ENCODE measurements around the gene LRRC45.

LRRC45 gene

DNA sequence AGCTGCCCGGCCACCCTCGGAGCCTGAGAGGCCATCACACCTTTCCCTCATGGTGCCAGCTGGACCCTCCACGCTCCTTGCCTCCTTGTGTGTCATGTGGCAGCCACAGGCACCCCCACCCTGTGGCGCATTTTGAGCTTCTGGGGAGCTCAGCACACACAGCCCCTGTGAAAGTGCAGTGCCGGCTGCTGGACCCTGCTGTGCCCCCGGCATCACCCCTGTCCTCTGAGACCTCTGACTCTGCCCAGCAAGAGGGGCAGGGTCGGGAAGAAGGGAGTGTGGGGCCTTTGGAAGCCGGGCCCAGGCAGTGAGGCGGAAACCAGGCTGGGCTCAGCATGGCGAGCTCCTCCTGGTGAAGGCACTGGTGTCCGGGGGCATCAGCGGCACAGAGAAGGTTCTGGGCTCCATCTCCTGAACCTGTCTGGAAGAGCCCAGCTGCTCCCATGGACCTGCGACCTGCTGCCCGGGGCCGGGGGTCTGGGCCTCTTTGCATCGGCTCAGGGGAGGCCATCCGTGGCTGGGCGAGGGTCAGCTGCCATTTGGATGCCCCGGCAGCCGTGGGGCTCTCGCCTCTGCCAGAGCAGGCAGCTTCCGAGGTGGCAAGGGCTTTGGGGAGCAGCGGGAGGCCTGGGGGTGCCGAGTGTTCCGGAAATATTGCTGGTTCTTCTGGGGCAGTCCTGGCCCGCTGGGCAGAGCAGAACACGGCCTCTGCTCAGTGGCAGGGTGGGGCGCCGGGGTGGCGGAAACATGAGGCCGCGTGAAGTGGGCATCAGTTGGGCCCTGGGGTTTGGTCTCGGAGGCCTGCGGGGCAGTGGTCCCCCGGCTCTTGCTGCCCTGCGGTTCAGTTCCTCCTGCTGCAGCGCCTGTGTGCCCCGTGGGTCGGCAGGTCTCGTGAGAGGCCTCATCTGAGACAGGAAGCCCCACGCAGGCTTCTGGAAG lies 18.3 kb upstream of the LRRC45 start:
- no peaks in the 10 kb centered on the region for H3K79me2 ChIP-seq
- no peaks in the 10 kb centered on the region for H3K36me3 ChIP-seq (ENCODE audit: control insufficient read depth, insufficient read depth, low read length)
- no peaks in the 10 kb centered on the region for H3K9me3 ChIP-seq (ENCODE audit: control insufficient read depth, low read length)
- no peak overlapping the region for H2AFZ ChIP-seq
- TF ChIP-seq CTCF (IDR thresholded peaks at IDR 0.05) = no peak
- no peak overlapping the region for H3K9ac ChIP-seq
- H3K27ac ChIP-seq = no peak overlapping the region
- no peak overlapping the region for H3K4me2 ChIP-seq (ENCODE audit: low read length)
- no peaks in the 10 kb centered on the region for H3K4me1 ChIP-seq
- no peaks in the 10 kb centered on the region for H3K27me3 ChIP-seq (ENCODE audit: control insufficient read depth, insufficient read depth, low read length)
- no peak overlapping the region for H3K4me3 ChIP-seq (ENCODE audit: low read depth, low read length)

DNA sequence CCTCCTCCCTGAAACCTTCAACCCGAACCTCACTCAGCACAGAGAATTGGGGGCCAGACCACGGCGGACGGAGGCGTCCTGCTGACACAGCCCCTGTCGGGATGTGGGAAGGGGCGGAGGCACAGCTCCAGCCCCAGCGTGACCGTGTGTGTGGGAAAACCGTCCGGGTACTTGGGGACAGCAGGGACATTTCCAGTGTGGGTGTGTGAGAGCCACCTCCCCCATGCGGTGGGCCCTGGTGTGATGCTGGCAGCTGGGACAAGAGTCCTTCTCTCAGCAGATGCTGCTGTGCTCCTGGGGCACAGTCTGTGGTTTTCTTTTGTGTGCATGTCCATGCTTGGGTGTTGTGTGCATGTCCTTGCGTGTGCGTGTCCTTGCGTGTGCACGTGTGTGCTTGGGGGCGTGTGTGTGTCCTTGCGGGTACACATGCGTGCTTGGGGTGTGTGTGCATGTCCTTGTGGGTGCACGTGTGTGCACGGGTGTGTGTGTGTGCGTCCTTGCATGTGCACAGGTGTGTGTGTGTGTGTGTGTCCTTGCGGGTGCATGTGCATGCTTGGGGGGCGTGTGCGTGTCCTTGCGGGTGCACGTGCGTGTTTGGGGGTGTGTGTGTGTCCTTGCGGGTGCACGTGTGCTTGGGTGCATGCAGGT lies 17.3 kb upstream of the LRRC45 start:
- Histone ChIP-seq H3K27me3 (ENCODE audit: control insufficient read depth, insufficient read depth, low read length) (no peaks in the 10 kb centered on the region), H2AFZ (no peak overlapping the region), H3K9ac (no peak overlapping the region), H3K9me3 (ENCODE audit: control insufficient read depth, low read length) (no peaks in the 10 kb centered on the region), H3K4me2 (ENCODE audit: low read length) (no peak overlapping the region), H3K4me1 (no peaks in the 10 kb centered on the region), H3K4me3 (ENCODE audit: low read depth, low read length) (no peak overlapping the region), H3K27ac (no peak overlapping the region), H3K79me2 (no peaks in the 10 kb centered on the region), H3K36me3 (ENCODE audit: control insufficient read depth, insufficient read depth, low read length) (no peaks in the 10 kb centered on the region)
- no peak for TF ChIP-seq CTCF (IDR thresholded peaks at IDR 0.05)

DNA sequence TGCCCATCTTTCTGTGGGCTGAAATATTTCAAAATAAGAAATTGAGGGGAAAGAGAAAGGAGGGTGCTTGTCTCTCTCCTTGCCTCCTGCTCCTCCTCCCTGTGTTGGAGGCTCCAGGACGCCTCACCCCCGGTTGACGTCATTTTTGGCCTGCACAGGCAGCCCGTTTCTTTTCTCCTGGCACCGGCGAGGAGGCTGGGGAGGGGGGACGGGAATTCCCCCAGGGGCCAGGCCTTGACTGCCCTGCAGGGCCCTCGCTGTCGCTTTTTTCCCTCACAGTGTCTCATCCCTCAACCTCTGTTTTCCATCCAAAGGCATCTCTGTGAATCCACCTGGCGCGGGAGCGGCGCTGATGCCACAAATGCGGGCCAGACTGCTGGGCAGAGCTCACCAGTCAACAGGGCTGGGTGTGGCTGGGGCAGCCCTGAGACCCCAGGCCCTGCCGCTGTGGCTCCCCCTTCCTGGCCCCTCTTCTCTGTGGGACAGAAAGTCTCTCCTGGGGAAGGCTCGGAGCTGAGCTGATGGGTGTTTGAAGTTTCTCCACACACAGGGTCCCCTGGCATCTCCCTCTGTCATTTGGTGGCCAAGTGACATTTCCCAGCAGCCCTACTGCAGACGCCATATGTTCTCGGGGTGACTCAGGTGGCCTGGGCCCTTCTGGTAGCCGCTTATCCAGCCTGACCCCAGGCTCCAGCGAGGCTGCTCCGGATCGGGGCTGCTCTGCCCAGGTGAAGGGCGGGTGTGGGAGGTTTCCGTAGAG lies 16.5 kb upstream of the LRRC45 start:
- Histone ChIP-seq H3K27ac (no peak overlapping the region), H3K36me3 (ENCODE audit: control insufficient read depth, insufficient read depth, low read length) (no peaks in the 10 kb centered on the region), H3K9me3 (ENCODE audit: control insufficient read depth, low read length) (no peaks in the 10 kb centered on the region), H2AFZ (no peak overlapping the region), H3K27me3 (ENCODE audit: control insufficient read depth, insufficient read depth, low read length) (no peaks in the 10 kb centered on the region), H3K4me2 (ENCODE audit: low read length) (no peak overlapping the region), H3K4me3 (ENCODE audit: low read depth, low read length) (no peak overlapping the region), H3K79me2 (no peaks in the 10 kb centered on the region), H3K9ac (no peak overlapping the region), H3K4me1 (no peaks in the 10 kb centered on the region)
- TF ChIP-seq CTCF (IDR thresholded peaks at IDR 0.05) = no peak

DNA sequence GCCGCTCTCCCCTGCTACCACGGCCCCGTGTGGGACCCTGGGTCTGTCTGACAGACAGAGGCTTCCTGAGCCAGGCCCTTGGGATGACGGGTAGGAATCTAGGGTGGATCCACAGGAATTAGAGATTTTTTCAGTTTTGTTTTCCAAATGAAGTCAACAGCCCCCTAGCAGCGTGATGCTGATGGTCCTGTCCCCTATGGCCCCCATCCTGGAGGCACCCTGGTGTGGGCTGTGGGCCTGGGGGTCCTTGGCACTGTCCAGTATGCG lies 15.9 kb upstream of the LRRC45 start:
- H2AFZ ChIP-seq = no peak overlapping the region
- no peak overlapping the region for H3K9ac ChIP-seq
- no peak overlapping the region for H3K27ac ChIP-seq
- no peak for TF ChIP-seq CTCF (IDR thresholded peaks at IDR 0.05)
- H3K36me3 ChIP-seq (ENCODE audit: control insufficient read depth, insufficient read depth, low read length) = no peaks in the 10 kb centered on the region
- no peaks in the 10 kb centered on the region for H3K27me3 ChIP-seq (ENCODE audit: control insufficient read depth, insufficient read depth, low read length)
- H3K4me3 ChIP-seq (ENCODE audit: low read depth, low read length) = no peak overlapping the region
- no peaks in the 10 kb centered on the region for H3K79me2 ChIP-seq
- no peaks in the 10 kb centered on the region for H3K4me1 ChIP-seq
- H3K9me3 ChIP-seq (ENCODE audit: control insufficient read depth, low read length) = no peaks in the 10 kb centered on the region
- H3K4me2 ChIP-seq (ENCODE audit: low read length) = no peak overlapping the region
